HG02884 (cell line): Measurements from ENCODE around the gene SLC29A4.
"Not testable (repeated sequence)": the region's sequence is repeated elsewhere in the genome, so short reads cannot be mapped to it uniquely, and the experiment has no call there.

ENCODE experiments used
- ATAC-seq: cut with Tn5 transposase; IDR thresholded peaks from one replicate; pipeline ENCODE4 v1.9.1; 2021; ENCODE audit warnings: mild to moderate bottlenecking, moderate library complexity; ENCODE audit not compliant: unreplicated experiment

Gene SLC29A4

DNA sequence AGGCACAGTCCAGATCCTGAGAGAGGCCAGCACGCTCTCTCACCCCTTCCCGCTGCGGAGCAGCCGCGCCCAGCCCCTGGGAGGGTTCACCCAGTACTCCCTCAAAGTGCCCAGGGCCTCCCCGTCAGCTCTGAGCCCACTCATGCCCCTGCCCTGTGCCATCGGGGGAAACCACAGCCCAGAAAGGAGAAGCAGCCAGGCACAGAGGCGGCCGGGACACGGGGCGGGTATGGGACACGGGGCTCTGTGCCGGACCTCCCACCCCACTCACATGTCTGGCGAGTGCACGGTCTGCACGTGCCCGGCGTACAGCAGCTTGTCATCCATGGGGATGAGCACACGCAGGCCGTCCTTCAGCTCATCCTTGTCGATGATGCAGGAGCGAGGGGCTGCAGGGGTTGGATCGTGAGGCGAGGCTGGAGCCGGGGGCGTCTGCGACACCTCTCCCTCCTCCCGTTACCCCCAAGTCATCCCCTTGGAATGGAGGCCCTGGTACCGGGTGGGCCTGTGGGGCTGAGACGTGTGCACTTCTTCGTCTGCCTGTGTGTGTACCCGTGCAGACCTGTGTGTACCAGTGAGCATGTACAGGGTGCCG, 38.2 kb downstream of the SLC29A4 start:
- no peak for ATAC-seq

DNA sequence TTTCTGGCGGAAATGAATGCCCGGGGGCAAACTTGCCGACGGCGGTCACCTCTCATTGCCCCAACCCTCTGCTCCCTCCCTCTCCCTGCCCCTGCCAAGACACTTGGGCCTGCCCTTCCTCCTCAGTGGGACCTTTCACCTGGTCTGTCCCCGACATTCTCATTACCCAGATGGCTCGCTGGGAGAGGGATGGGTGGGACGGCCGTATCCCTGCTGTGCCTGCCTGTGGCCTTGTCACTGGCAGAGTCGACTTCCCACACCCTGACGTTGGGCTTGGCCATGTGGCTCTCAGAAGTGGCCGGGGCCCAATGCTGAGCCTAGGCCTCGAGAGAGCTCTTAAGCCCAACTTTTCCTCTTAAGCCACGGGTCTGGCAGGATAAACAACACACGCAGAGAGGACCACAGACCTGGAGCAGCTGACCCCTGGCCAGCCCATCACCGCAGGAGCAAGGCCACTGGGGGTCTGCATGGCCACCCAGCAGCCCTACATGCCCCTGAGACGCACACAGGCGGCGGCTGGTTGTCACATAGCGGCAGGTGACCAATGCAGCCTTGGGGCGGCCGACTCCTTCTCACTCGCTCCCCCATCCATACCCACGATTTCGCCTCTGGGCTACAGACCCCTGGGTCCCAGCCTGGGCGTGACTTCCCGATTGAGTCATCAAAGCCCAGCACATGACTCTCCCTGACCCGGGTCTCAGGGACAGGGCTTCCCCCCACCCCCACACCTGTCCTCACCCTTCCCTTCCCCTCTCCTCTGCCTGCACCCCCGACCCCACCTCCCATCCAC, 40.1 kb downstream of the SLC29A4 start:
- ATAC-seq = no peak

DNA sequence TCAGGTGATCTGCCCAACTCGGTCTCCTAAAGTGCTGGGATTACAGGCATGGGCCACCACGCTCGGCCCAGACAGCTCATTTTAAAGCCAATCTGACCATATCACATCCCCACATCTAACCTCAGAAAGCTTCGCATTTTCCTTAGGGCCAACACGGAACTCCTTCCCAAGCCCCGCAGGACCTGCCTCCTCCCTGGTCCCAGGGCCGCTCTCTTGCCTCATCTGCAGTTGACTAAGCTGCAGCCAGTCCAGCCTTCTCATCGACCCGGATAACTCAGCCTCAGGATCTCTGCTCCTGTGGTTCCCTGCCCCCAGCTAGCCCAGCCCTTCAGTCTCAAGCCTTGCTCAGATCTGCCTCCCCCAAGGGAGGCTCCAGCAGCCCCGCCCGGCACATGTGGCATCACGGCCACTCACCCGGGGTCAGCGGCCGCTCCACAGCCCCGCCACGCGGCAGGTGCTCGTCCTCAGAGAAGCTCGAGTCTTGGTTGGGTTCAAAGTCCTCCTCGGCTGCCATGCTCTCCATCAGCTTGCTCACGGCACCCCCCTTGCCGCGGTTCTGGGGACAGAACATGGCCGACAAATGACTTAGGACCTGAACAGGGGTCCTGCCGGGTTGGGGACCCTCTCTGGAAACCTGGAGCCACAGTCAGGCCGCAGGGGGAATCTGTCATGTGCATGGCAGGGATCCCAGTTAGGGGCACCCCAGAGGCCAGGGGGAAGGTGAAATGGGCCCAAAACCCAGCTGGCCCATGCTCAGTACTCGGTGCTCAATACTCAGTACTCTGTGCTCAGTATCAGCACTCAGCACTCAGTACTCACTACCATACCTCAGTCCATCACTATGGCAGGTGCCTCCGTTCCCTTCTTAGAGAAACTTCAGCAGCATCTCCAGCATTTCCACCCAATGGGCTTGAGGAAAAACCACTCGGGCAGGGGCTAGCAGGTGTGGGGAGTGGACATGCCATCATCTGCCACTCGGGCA, 41.3 kb downstream of the SLC29A4 start:
- ATAC-seq = not testable (repeated sequence)

DNA sequence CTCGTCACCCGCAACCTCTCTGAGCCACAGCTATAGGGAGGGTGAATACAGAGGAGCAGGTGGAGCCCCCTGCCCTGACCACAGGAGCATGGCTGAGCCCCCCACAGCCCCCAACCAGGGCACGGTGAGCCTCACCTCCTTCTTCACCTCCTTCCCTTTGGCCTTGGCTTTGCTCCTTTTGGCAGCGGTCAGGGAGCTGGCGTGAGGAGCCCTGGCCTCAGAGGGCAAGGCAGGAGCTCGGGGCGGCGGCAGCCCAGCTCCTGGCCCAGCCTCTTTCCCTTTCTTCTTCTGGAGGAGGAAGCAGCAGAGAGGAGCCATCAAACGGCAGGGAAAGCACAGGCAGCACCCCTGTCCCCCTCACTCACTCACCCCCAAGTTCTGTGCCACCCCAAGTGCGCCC, 42.2 kb downstream of the SLC29A4 start:
- no peak for ATAC-seq

DNA sequence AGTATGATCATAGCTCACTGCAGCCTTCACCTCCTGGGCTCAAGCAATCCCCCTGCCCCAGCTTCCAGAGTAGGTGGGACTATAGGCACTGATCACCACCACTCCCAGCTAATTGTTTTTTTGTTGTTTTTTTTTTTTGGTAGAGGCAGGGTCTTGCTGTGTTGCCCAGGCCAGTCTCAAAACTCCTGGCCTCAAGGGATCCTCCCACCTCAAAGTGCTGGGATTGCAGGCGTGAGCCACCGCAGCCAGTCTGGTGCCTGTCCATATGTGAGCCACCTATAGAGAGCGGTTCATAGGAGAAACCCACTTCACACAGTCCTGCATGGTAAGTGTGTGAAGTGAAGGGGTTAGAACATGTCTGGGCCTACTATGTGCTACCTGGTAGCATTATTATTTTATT, 47.5 kb downstream of the SLC29A4 start:
- no peak for ATAC-seq

DNA sequence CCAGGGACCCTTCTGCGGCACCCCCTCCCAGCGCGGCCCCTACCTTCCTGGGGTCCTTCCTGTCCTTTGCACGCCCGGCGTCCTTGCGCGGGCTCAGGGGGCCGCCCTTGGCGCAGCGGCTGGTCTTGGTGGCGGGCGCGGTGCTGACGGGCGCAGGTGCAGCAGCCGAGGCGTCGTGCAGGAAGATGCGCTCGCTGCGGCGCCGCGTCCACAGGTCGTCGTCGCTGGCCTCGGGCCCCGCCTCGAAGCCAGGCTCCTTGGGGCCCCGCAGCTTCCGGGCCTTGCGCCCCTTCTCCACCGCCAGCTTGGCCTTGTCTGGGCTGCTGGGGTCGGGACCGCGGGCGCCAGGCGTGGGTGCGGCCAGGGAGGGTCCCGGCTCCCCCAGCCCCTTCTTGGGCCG, 49.8 kb downstream of the SLC29A4 start:
- no peak for ATAC-seq

DNA sequence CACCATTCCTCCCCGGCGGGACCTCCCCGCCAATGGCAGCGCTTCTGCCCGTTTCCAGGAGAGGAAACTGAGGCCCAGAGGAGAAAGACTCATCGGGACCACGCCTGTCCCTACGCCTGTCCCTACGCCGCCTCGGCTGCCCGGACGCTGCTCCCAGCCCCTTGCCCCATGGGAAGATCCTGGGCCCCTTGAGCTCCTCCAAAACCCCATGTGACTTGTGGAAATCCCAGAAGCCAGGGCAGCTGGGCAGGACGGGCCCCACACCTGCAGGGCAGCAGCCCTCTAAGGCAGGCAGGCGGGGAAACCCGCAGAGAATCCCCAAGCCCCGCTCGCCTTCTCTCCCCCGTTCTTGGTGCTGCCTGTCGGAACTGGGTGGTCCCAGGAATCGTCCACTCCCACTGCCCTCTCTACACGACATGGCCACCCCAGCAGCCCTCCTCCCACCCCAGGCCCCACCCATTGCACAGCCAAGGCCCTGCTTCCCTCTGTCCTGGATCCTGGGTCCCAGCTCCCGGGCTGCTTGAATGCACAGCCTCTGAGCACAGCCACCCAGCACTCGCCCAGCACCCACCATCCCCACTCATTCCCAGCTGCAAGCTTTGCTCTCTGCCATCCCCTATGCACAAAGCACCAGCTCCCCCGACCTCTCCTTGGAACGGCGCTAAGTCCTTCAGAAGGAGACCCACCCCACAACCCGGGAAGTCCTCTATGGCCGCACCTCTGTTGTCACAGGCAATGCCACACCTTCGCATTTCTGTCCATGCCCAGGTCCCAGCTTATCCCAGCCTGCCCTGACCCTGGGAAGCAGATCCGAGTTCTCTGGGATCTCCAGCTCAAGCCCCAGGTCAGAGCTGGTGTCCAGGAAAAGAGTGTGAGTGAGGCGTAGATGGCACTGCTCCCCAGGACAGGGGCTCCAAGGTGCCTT, 50.6 kb downstream of the SLC29A4 start:
- ATAC-seq = no peak

DNA sequence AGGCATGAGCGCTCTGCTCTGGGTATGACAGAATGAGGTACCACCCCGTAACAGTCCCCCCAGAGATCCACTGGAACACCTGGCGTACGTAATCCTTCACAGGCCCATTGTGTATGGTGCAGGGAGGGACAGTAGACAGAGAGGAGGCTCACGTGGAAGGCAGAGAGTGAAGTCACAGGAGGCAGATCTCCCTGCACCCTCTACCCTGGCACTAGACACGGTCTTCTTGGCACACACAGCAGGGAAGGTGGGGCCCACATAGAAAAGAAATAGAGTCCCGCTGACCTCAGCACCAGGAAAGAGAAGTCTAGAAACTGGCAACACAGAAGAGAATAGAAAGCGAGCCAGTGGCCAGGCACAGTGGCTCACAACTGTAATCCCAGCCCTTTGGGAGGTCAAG, 51.9 kb downstream of the SLC29A4 start:
- no peak for ATAC-seq

DNA sequence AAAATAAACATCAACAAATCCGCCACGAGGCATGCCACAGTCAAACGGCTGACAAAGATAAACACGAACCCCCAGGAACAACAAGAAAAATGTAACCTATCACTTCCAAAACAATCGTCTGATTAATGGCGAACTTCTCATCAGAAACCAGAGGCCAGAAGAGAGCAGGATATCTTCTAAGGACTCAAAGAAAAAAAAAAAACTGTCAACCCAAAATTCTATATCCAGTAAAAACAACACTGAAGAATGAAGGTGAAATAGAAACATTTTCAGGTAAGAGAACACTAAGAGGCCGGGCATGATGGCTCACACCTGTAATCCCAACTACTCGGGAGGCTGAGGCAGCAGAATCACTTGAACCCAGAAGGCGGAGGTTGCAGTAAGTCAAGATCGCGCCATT, 54.3 kb downstream of the SLC29A4 start:
- ATAC-seq = no peak

DNA sequence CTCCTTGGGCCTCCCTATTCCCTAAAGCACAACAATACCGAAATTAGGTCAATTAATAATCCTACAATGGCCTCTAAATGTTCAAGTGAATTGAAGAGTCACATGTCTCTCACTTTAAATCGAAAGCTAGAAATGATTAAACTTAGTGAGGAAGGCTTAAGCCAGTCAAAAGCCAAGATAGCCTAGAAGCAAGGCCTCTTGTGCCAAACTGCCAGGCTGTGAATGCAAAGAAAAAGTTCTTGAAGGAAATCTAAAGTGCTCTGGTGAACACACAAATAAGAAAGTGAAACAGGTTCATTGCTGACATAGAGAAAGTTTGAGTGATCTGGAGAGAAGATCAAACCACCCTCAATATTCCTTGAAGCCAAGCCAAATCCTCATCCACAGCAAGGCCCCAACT, 57.2 kb downstream of the SLC29A4 start:
- no peak for ATAC-seq

DNA sequence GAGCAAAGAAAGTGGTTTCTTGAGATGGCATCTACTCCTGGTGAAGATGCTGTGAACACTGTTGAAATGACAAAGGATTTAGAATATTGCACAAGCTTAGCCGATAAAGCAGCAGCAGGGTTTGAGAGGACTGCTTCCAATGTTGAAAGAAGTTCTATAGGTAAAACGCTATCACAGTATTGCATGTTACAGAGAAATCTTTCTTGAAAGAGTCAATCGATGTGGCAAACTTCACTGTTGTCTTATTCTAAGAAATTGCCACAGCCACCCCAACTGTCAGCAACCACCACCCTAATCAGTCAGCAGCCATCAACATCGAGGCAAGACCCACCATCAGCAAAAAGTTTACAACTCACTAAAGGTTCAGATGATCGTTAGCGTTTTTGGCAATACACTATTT, 59.9 kb downstream of the SLC29A4 start:
- no peak for ATAC-seq

DNA sequence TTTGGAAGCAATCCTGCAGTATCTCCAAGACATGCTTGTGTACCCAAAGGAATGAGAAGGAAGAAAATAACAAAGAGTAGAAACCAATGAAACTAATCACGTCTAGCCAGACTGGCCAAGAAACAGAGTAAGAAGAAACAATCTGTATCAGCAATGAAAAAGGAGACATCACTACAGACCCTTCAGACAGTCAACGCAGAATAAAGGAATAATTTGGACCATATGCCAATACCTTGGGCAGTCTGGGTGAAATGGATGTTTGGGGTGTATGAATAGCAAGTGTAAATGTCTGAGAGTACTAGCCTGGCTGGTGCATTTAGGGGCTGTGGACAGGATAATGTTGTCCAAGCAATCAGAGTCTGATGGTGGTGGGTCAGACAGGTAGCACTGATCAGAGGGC, 61.1 kb downstream of the SLC29A4 start:
- no peak for ATAC-seq

DNA sequence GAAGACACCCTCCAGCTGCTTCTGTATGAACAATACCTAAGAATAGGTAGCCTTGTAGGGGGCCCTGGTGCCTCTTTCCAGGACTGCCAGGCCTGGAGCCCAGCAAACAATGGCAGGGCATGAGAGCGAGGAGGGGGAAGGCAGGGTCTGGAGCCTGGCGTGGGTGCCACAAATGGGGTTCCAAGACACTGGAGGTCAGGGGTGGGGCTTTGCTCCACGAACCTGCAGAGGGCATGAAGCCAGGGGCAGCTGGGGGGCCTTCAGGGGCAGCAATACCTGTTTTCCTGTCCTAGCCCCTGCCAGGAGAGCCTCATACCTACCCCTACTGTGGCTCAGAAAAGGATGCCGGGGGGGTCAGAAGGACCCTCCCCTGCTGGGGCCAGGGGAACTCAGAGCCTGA, 61.6 kb downstream of the SLC29A4 start:
- ATAC-seq = no peak

DNA sequence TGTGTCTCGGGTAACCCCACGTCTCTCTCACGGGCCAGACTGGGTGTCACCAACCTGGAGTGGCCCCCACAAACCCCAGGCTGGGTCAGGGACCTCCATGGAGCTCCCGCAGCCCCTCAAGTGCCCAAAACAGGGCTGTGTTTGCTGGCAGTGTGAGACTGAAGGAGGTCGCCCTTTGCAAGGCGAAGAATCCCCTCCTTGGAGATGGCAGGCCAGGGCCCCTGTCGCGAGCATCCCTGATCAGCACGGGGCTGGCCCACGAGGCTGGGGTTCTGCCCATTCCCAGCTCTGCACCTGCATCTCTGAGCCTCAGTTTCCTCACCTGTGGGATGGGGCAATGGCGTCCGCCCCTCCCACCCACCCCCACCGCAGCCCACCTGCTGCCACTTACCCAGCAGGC, 62.4 kb downstream of the SLC29A4 start:
- no peak for ATAC-seq

DNA sequence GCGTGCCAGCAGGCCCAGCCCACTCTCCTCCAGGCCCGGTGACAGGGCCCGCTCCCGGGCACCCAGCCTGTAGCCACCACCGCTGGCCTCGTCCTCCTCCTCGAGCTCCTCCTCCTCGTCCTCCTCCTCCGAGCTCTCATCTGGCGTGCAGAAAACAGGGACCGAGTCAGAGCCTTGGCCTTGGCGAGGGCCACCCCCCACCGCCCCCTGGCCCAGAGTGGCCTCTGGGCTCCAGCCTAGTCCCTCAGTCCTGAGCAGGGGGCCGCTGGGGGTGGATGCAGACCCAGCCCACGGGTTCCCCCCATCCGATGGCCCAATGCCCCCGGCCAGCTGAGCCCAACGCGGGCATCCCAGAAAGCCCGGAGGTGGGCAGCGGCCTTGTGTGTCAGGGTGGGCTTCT, 62.9 kb downstream of the SLC29A4 start:
- ATAC-seq = no peak

DNA sequence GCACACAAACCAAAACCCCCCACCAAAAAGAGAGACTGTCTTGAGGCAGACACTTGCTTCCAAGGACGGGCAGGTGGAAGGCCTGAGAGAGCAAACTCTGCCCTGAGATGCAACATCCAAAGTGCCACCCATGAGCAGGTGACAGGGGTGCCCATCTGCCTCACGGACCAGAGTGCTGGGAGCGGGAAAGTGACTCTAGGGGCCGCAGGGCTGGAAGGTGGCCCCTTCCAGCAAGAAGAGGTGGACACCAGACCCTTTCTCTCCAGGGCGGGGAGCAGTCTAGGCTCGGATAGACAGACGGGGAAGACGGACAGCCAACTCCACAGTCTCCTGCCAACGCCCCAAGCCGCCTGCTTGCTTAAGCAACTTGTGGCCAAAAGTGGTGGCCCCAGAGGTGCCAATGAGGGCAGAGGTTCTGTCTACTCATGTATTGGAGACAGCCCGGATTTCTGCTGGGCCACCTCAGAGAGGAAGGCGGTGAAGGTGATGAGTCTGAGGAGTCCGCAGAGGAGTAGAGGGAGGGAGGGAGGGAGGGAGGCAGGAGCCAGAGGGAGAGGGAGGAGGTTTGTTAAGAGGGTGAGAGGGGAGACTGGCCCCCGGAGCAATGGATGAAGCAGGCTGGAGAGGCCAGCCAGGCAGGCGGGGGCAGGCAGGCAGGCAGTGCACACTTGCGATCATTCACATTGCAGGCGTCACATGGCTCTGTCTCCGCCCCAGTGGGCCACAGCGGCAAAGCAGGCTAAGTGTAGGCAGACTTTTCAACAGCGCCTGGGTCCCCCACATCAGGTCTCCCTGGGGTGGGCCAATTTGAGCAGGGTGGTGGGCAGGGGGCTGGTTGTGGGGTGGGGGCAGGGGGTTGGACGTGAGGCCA, 65.6 kb downstream of the SLC29A4 start:
- no peak for ATAC-seq

DNA sequence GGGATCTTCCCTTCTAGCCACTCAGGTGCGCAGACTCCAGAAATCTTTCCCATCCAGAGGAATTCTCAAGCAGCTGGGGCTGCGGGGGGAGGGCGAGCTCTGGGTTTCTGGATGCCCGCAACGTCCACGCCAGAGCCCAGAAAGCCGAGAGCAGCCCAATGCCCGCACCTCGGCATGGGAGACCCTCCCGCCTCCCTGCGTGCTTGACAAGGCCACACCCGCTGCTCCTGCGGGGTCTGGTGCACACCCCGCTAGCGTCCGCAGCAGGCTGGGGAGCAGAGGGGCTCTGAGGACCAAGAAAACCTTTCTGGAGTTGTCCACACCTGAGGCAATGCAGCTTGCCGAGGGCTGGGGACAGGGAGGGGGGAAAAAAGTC, 66.2 kb downstream of the SLC29A4 start:
- ATAC-seq = no peak

DNA sequence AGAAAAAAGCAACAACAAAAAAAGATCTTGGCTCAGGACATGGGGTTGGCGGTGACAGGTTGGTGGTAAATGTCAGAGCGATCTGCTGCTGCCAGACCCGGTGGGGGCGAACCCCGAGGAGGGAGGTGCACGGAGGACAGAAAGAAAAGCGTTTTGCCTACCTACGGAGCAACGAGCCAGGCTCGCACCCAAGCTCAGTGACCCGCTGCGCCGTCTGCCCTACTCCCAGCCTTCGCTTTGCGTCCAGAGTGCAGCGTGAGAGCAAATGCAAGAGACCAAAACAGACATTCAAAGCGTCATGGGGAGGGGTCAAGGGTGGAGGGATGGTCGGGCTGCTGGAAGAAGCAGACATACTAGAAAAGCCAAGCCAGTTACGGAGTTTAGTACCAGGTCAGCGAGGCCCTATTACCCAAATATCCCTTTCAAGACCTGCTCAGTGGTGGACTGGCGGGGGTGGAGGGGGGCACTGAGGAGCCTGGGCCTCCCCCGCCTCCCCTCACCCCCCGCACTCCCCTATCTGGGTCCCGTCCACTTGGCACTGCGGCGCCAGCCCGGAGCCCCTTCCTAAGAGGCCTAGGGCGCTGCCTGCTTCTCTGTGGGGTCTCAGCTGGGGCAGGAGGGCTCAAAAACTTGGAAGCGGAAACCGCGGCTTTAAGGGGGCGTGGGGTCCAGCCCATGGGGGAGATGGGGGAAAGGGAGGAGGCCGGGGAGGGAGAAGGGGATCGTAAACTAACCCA, 66.9 kb downstream of the SLC29A4 start:
- ATAC-seq = no peak

DNA sequence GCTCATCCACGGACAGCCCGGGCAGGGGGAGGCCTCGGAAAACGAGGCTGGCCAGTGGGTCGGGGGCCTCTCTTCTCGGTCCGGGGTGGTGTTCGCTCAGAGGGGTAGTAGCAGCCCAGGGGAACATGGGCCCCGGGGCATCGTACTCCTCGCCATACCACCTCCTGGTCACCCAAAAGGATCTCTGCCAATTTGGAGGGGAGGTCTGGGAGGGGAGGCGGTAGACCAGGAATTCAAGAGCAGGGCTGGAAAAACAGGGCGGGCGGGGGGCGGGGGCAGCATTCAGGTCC, 67.4 kb downstream of the SLC29A4 start:
- no peak for ATAC-seq
